DND-41 (cell line): ENCODE measurements around the gene KIT.

Experiments used
- EZH2 ChIP-seq: IDR thresholded peaks from 3 replicates; pipeline ENCODE4 v1.6.1; 2012; ENCODE audit warnings: borderline replicate concordance, low read depth, mild to moderate bottlenecking, moderate library complexity, low read length, inconsistent platforms; ENCODE audit not compliant: severe bottlenecking
- TF ChIP-seq, protein P1 (sequence below): IDR thresholded peaks from 2 replicates; pipeline ENCODE4 v1.5.1; 2012; ENCODE audit warnings: borderline replicate concordance, low read length, moderate library complexity, mild to moderate bottlenecking; ENCODE audit not compliant: poor library complexity, severe bottlenecking; ENCODE audit errors: extremely low read depth

DNA sequence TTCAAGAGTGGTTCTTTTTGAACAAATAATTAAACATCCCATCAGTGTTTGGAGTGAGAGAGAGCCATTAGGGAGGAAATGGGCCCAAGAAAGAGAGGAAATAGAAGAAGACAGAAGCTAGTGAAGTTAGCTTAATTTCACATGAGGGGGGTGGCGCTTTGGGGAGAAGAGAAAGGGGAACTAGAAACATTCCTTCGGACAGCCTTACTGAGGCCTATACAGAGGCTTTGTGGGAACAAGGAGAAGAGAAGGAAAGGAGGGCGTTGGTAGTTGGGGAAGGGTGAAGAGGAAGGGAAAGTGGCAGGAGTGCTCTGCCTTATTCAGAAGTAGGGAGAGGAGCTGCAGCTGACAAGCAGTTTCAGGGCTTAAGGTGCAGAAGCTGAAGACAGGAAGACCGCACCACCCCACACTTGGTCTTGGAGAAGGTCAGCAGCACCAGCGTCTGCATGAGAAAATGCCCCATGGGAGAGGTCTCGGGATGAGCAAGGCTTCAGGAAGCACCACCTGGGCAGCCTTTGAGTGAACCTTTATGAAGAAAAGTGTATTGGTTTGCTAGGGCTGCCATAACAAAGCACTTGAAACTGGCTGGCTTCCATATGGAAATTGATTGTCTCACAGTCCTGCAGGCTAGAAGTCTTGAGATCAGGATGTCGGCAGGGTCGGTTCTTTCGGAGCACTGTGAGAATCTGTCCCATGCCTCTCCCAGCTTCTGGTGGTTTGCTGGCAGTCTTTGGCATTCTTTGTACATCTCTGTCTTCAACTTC, 85.1 kb downstream of the KIT start:
- TF ChIP-seq, protein P1, sequence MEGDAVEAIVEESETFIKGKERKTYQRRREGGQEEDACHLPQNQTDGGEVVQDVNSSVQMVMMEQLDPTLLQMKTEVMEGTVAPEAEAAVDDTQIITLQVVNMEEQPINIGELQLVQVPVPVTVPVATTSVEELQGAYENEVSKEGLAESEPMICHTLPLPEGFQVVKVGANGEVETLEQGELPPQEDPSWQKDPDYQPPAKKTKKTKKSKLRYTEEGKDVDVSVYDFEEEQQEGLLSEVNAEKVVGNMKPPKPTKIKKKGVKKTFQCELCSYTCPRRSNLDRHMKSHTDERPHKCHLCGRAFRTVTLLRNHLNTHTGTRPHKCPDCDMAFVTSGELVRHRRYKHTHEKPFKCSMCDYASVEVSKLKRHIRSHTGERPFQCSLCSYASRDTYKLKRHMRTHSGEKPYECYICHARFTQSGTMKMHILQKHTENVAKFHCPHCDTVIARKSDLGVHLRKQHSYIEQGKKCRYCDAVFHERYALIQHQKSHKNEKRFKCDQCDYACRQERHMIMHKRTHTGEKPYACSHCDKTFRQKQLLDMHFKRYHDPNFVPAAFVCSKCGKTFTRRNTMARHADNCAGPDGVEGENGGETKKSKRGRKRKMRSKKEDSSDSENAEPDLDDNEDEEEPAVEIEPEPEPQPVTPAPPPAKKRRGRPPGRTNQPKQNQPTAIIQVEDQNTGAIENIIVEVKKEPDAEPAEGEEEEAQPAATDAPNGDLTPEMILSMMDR, result no peak
- TF ChIP-seq EZH2, result no peak
